Hippocampal formation (tissue), 2 donors: Measurements from ENCODE around the gene CD99L2.

Experiments
- DNase-seq, 2 donors: peaks; one replicate each; lab custom pipeline; 2025; lab: John Stamatoyannopoulos, UW

Gene CD99L2

GRCh38 chrX:150762258-150763165, 136.0 kb downstream of the CD99L2 start:
- no peak for DNase-seq

- DNase-seq: no peak
Observed at GRCh38 chrX:150761819-150762216, 136.7 kb downstream of the CD99L2 start.

GRCh38 chrX:150761176-150761818, 137.2 kb downstream of the CD99L2 start:
- no peak for DNase-seq

- no peak for DNase-seq
Observed at GRCh38 chrX:150759568-150760416, 138.7 kb downstream of the CD99L2 start.

- DNase-seq: no peak
Observed at GRCh38 chrX:150757371-150757770, 141.1 kb downstream of the CD99L2 start.

GRCh38 chrX:150753968-150754367, 144.5 kb downstream of the CD99L2 start:
- no peak for DNase-seq

- no peak for DNase-seq
Observed at GRCh38 chrX:150753357-150753756, 145.1 kb downstream of the CD99L2 start.

GRCh38 chrX:150752124-150752523, 146.3 kb downstream of the CD99L2 start:
- no peak for DNase-seq

- no peak for DNase-seq
Observed at GRCh38 chrX:150736475-150736874, 162.0 kb downstream of the CD99L2 start.

- peak in 1 of 2 donors; percentile 48 for DNase-seq
Observed at GRCh38 chrX:150731795-150732194, 166.7 kb downstream of the CD99L2 start.

GRCh38 chrX:150730719-150731118, 167.7 kb downstream of the CD99L2 start:
- DNase-seq: no peak

GRCh38 chrX:150729956-150730355, 168.5 kb downstream of the CD99L2 start:
- no peak for DNase-seq

GRCh38 chrX:150719621-150720020, 178.8 kb downstream of the CD99L2 start:
- no peak for DNase-seq
